H1 (cell line): ENCODE data around the gene CBFB. TPM values are rescaled to one million over a fixed set of nuclear protein-coding genes. Genes with fewer than 3 reads are reported as not detected.

ENCODE experiments used
- CTCF ChIA-PET: fragments of 300-600 bp; sonication (Branson Sonifier 250); formaldehyde crosslinking; loops from one replicate; lab custom pipeline; 2021; ENCODE audit not compliant: partially characterized antibody; lab: Charles Lee
- POLR2A ChIA-PET: fragments of 300-600 bp; sonication (Branson Sonifier 250); formaldehyde crosslinking; loops from one replicate; lab custom pipeline; 2021; ENCODE audit warnings: inconsistent platforms; ENCODE audit not compliant: partially characterized antibody; lab: Charles Lee
- DNase-seq, 2 experiments: peaks; one replicate each; pipeline versions ENCODE4 v3.0.0 to v3.0.0-alpha.2; 2010 to 2022; ENCODE audit warnings: low spot score in 2 of 2, low read depth in 1 of 2, mixed read lengths in 1 of 2
- FAIRE-seq: peaks from 2 replicates; lab custom pipeline; 2011; peaks lifted over from hg19 to GRCh38; lab: Jason Lieb, UNC
- H2AFZ ChIP-seq: 2 replicates; pipeline ENCODE4 v1.8.1; 2012; ENCODE audit warnings: low read length, inconsistent platforms
- H2AK5ac ChIP-seq: 2 replicates; pipeline ENCODE4 v1.6.1; 2013; ENCODE audit warnings: low read depth, low read length
- H2BK120ac ChIP-seq: replicated peaks from 2 replicates; pipeline ENCODE3; 2013; ENCODE audit warnings: low read depth, low read length, inconsistent platforms
- H2BK12ac ChIP-seq: 2 replicates; pipeline ENCODE4 v1.6.1; 2013; ENCODE audit warnings: low read depth, low read length
- H2BK15ac ChIP-seq: 2 replicates; pipeline ENCODE4 v1.6.1; 2013; ENCODE audit warnings: low read length
- H2BK20ac ChIP-seq: 2 replicates; pipeline ENCODE4 v1.6.1; 2013; ENCODE audit warnings: low read length
- H2BK5ac ChIP-seq: 2 replicates; pipeline ENCODE4 v1.6.1; 2013; ENCODE audit warnings: low read depth, low read length
- H3K14ac ChIP-seq: 2 replicates; pipeline ENCODE4 v1.6.1; 2013; ENCODE audit warnings: inconsistent platforms; ENCODE audit not compliant: insufficient read length
- H3K18ac ChIP-seq: 2 replicates; pipeline ENCODE4 v1.6.1; 2013; ENCODE audit warnings: low read length; ENCODE audit errors: extremely low read depth
- H3K23ac ChIP-seq: 2 replicates; pipeline ENCODE4 v1.6.1; 2013; ENCODE audit warnings: inconsistent platforms; ENCODE audit not compliant: insufficient read length
- H3K23me2 ChIP-seq: 2 replicates; pipeline ENCODE4 v1.6.1; 2013; ENCODE audit warnings: low read depth, low read length
- H3K27ac ChIP-seq: 2 replicates; pipeline ENCODE4 v1.6.1; 2011; ENCODE audit warnings: low read depth, low read length, inconsistent platforms
- H3K27me3 ChIP-seq, 4 experiments: replicated peaks in 1 of 4; 1 replicate in 1 of 4; 2 replicates in 3 of 4; pipeline versions ENCODE4 v1.6.1 to v1.8.1; 2011 to 2013; ENCODE audit warnings: low read length in 3 of 4, mild to moderate bottlenecking in 3 of 4, inconsistent platforms in 2 of 4, mixed read lengths in 2 of 4, moderate library complexity in 1 of 4; ENCODE audit not compliant: control insufficient read depth in 3 of 4, insufficient read depth in 3 of 4; ENCODE audit errors: extremely low read depth in 1 of 4
- H3K36me3 ChIP-seq, 4 experiments: 2 replicates each; pipeline versions ENCODE4 v1.6.1 to v1.8.1; 2011 to 2013; ENCODE audit warnings: mild to moderate bottlenecking in 4 of 4, low read length in 3 of 4, moderate library complexity in 2 of 4, control low read depth in 1 of 4, inconsistent platforms in 1 of 4; ENCODE audit not compliant: insufficient read depth in 4 of 4, control insufficient read depth in 2 of 4
- H3K4ac ChIP-seq: replicated peaks from 2 replicates; pipeline ENCODE3; 2013; ENCODE audit warnings: low read length, low read depth, mixed read lengths, inconsistent platforms; ENCODE audit not compliant: insufficient read length
- H3K4me1 ChIP-seq, 4 experiments: replicated peaks in 1 of 4; 1 replicate in 1 of 4; 2 replicates in 3 of 4; pipeline versions ENCODE4 v1.6.1 to v1.8.1; 2011 to 2013; ENCODE audit warnings: low read length in 3 of 4, inconsistent platforms in 2 of 4, mixed read lengths in 1 of 4; ENCODE audit not compliant: insufficient read depth in 4 of 4, control insufficient read depth in 3 of 4
- H3K4me2 ChIP-seq, 2 experiments: 2 replicates each; pipeline versions ENCODE4 v1.6.1 to v1.8.1; 2011 to 2013; ENCODE audit warnings: low read depth in 2 of 2, low read length in 2 of 2, control low read depth in 1 of 2, inconsistent platforms in 1 of 2, mild to moderate bottlenecking in 1 of 2; ENCODE audit not compliant: insufficient read depth in 1 of 2
- H3K4me3 ChIP-seq, 4 experiments: fragments of 200-600, 300-600 bp in 1 of 4; sonication (generic), shearing (Covaris generic), sonication (Bioruptor Twin) in 1 of 4; 2 replicates each; pipeline versions ENCODE4 v1.5.1 to v1.8.1; 2011 to 2016; ENCODE audit warnings: low read length in 4 of 4, low read depth in 3 of 4, control low read depth in 2 of 4, inconsistent platforms in 2 of 4, mild to moderate bottlenecking in 2 of 4, mixed read lengths in 1 of 4, moderate library complexity in 1 of 4; ENCODE audit not compliant: insufficient read depth in 2 of 4; ENCODE audit errors: extremely low read depth in 1 of 4
- H3K56ac ChIP-seq: replicated peaks from 2 replicates; pipeline ENCODE3; 2013; ENCODE audit warnings: low read depth, mild to moderate bottlenecking, mixed read lengths, low read length, inconsistent platforms; ENCODE audit not compliant: insufficient read length
- H3K79me1 ChIP-seq: 2 replicates; pipeline ENCODE4 v1.6.1; 2013; ENCODE audit warnings: low read depth, low read length, control low read depth
- H3K79me2 ChIP-seq, 2 experiments: 2 replicates each; pipeline versions ENCODE4 v1.6.1 to v1.8.1; 2012 to 2013; ENCODE audit warnings: low read length in 2 of 2, mild to moderate bottlenecking in 2 of 2, inconsistent platforms in 1 of 2; ENCODE audit not compliant: insufficient read depth in 2 of 2, control insufficient read depth in 1 of 2
- H3K9ac ChIP-seq, 4 experiments: replicated peaks in 1 of 4; 1 replicate in 1 of 4; 2 replicates in 3 of 4; pipeline versions ENCODE4 v1.6.1 to v1.8.1; 2011 to 2013; ENCODE audit warnings: low read depth in 3 of 4, low read length in 3 of 4, control low read depth in 2 of 4, mild to moderate bottlenecking in 2 of 4, moderate library complexity in 2 of 4, inconsistent platforms in 1 of 4; ENCODE audit errors: extremely low read depth in 1 of 4
- H3K9me3 ChIP-seq, 2 experiments: 2 replicates each; pipeline versions ENCODE4 v1.6.1 to v1.8.1; 2012 to 2013; ENCODE audit warnings: mild to moderate bottlenecking in 2 of 2, moderate library complexity in 2 of 2, control low read depth in 1 of 2, inconsistent platforms in 1 of 2, low read depth in 1 of 2, low read length in 1 of 2, mixed read lengths in 1 of 2; ENCODE audit not compliant: insufficient read depth in 2 of 2
- H4K20me1 ChIP-seq, 2 experiments: replicated peaks in 1 of 2; 2 replicates each; pipeline versions ENCODE3 to v1.8.1; 2011 to 2013; ENCODE audit warnings: inconsistent platforms in 2 of 2, low read length in 2 of 2, mild to moderate bottlenecking in 1 of 2; ENCODE audit not compliant: insufficient read depth in 2 of 2, control insufficient read depth in 1 of 2
- H4K5ac ChIP-seq: 2 replicates; pipeline ENCODE4 v1.6.1; 2013; ENCODE audit warnings: low read length, low read depth, mixed read lengths, inconsistent platforms; ENCODE audit not compliant: insufficient read length
- H4K8ac ChIP-seq: 2 replicates; pipeline ENCODE4 v1.8.0; 2013; ENCODE audit warnings: mild to moderate bottlenecking, moderate library complexity, low read length, inconsistent platforms; ENCODE audit not compliant: insufficient read depth; ENCODE audit errors: extremely low read depth
- H4K91ac ChIP-seq: replicated peaks from 2 replicates; pipeline ENCODE3; 2013; ENCODE audit warnings: low read length, mixed read lengths, inconsistent platforms; ENCODE audit not compliant: insufficient read length
- BACH1 ChIP-seq: IDR thresholded peaks from 2 replicates; pipeline ENCODE4 v1.6.1; 2012; ENCODE audit warnings: low read length, improper control_type of control experiment
- BCL11A ChIP-seq, 2 experiments: IDR thresholded peaks; one replicate each; pipeline ENCODE4 v1.6.1; 2011; ENCODE audit warnings: low read depth in 2 of 2, low read length in 2 of 2, mild to moderate bottlenecking in 2 of 2
- CTBP2 ChIP-seq: IDR thresholded peaks from 2 replicates; pipeline ENCODE4 v1.7.0; 2011; ENCODE audit warnings: borderline replicate concordance, mild to moderate bottlenecking, moderate library complexity, mixed read lengths, low read length; ENCODE audit not compliant: insufficient read depth, insufficient read length
- GABPA ChIP-seq: IDR thresholded peaks from 2 replicates; pipeline ENCODE4 v1.6.1; 2011; ENCODE audit warnings: mild to moderate bottlenecking, low read length, moderate library complexity, borderline replicate concordance; ENCODE audit not compliant: insufficient read depth
- MAFK ChIP-seq: IDR thresholded peaks from 2 replicates; pipeline ENCODE4 v1.6.1; 2012; ENCODE audit warnings: low read depth, mild to moderate bottlenecking, improper control_type of control experiment, low read length
- NRF1 ChIP-seq: IDR thresholded peaks from 2 replicates; pipeline ENCODE4 v1.6.1; 2011; ENCODE audit warnings: mild to moderate bottlenecking, low read depth, low read length, improper control_type of control experiment
- SIX5 ChIP-seq: IDR thresholded peaks from 2 replicates; pipeline ENCODE4 v1.6.1; 2011; ENCODE audit warnings: mild to moderate bottlenecking, low read depth, low read length
- TAF7 ChIP-seq: optimal IDR thresholded peaks from 2 replicates; pipeline ENCODE3; 2011; ENCODE audit warnings: low read depth, mild to moderate bottlenecking, inconsistent platforms, low read length, moderate library complexity, borderline replicate concordance
- WGBS, 2 experiments: shearing (Covaris generic) in 1 of 2; methylation state at CpG; one replicate each; pipeline versions ENCODE4 v1.1.6 to v1.1.7; 2013 to 2015; ENCODE audit warnings: low lambda C conversion rate in 2 of 2, mixed read lengths in 2 of 2, inconsistent platforms in 1 of 2, low coverage in 1 of 2, missing lambda C conversion rate in 1 of 2; ENCODE audit not compliant: insufficient replicate concordance in 2 of 2, insufficient coverage in 1 of 2, insufficient read length in 1 of 2; ENCODE audit errors: extremely low coverage in 1 of 2, missing lambda C conversion rate in 1 of 2; 5-methylcytosine and 5-hydroxymethylcytosine counted together
- polyA plus RNA-seq, 7 experiments: library from polyadenylated mRNA; depleted of rRNA in 3 of 7; stranded (reverse) in 5 of 7; unstranded in 2 of 7; fragments of >200 nt in 5 of 7; fragments of 200-250 nt in 2 of 7; gene quantifications; 1 replicate in 5 of 7; 2 replicates in 1 of 7; 4 replicates in 1 of 7; pipeline versions ENCODE4 v1.2.1 to v1.2.3, GENCODE V29; 2011 to 2013; ENCODE audit warnings: missing spikeins in 2 of 7, mixed read lengths in 2 of 7
- total RNA-seq: library from RNA; stranded (reverse); fragmentation: NEBNext Ultra II Directional; extraction: Animal tissue kit (Norgen Biotek cat#: 25700); gene quantifications from 2 replicates; pipeline ENCODE4 v1.2.1, GENCODE V29; 2021

The CBFB gene
- total and polyA plus RNA-seq, 2 of the 8 experiments (the other 6 are each of a cell fraction or from before 2014, with no cell fraction given), result 11.5 to 31.6 TPM

DNA sequence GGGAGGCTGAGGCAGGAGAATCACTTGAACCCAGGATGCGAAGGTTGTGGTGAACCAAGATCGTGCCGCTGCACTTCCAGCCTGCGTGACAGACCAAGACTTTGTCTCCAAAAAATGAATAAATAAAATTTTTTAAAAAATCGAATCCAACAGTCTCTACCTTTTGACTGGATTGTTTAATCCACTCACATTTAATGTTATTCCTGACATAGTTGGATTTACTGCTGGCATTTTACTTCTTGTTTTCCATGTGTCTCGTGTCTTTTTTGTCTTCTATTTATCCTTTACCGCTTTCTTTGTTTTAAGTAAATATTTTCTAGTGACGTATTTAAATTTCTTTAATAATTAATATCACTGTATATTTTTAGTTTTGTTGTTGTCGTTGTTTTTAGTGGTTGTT lies 45.9 kb upstream of the CBFB start:
- no peak for FAIRE-seq
- CTCF ChIA-PET, result interaction anchor here (0.8 to 1.7 kb wide), 5 partner anchors 10 to 297 kb away, joined by 3 to 6 read pairs (median 3); no protein-coding TSS in a partner anchor

More for the DNA sequence above, 45.9 kb upstream of the CBFB start:
- Histone ChIP-seq H3K79me1 (no peaks in the 10 kb centered on the region), H2AFZ (no peak overlapping the region), H3K9me3 (no peaks in the 10 kb centered on the region), H2BK12ac (no peak overlapping the region), H2AK5ac (no peak overlapping the region), H2BK15ac (no peak overlapping the region), H3K4me3 (no peak overlapping the region), H3K27me3 (no peaks in the 10 kb centered on the region), H3K14ac (no peak overlapping the region), H3K23ac (no peak overlapping the region), H3K79me2 (no peaks in the 10 kb centered on the region), H4K20me1 (no peaks in the 10 kb centered on the region), H3K36me3 (no peaks in the 10 kb centered on the region), H3K56ac (no peak overlapping the region), H3K27ac (no peak overlapping the region), H2BK20ac (no peak overlapping the region), H3K23me2 (no peaks in the 10 kb centered on the region), H4K91ac (no peak overlapping the region), H4K8ac (no peak overlapping the region), H3K18ac (no peak overlapping the region), H3K4me1 (no peaks in the 10 kb centered on the region), H2BK120ac (no peak overlapping the region), H3K4ac (no peak overlapping the region), H3K4me2 (no peak overlapping the region), H4K5ac (no peak overlapping the region), H2BK5ac (no peak overlapping the region), H3K9ac (no peak overlapping the region)
- DNase-seq, result no peak
- WGBS, 2 experiments, result 89% methylated on average over 9 of the region's 9 CpGs; no CpG with 5 or more reads in 1 of the 2 experiments
- POLR2A ChIA-PET, result no interaction called here
- TF ChIP-seq NRF1 (no peak), BACH1 (no peak), GABPA (no peak), TAF7 (no peak), CTBP2 (no peak), BCL11A (IDR thresholded peaks at IDR 0.05; ENCODE audit: low read depth in 2 of 2, low read length in 2 of 2) (no peak), SIX5 (no peak), MAFK (no peak)
